GM23338 (cell line): ENCODE results near the gene ZNF222. TPM values are rescaled to one million over a fixed set of nuclear protein-coding genes. Genes with fewer than 3 reads are reported as not detected.

Source experiments
- ATAC-seq: fragments of 200-7000 bp; cut with Tn5 transposase; 3 replicates; pipeline ENCODE4 v1.9.1; 2020
- DNase-seq: peaks from one replicate; pipeline ENCODE4 v3.0.0-alpha.2; 2015; ENCODE audit warnings: low spot score
- H2AFZ ChIP-seq: fragments of 200-600 bp; sonication (generic); 2 replicates; pipeline ENCODE4 v1.8.0; 2016; ENCODE audit warnings: antibody characterized with exemption, mild to moderate bottlenecking, moderate library complexity
- H3F3A ChIP-seq: fragments of 200-600 bp; sonication (generic); replicated peaks from 2 replicates; pipeline ENCODE4 v1.8.0; 2017; ENCODE audit warnings: antibody characterized with exemption, mixed run types, low read depth
- H3K27ac ChIP-seq: fragments of 200-600 bp; sonication (generic); 2 replicates; pipeline ENCODE4 v1.6.1; 2016; ENCODE audit warnings: low read depth
- H3K27me3 ChIP-seq: fragments of 200-600 bp; sonication (generic); 2 replicates; pipeline ENCODE4 v1.8.0; 2016; ENCODE audit warnings: mild to moderate bottlenecking, mixed run types, moderate library complexity; ENCODE audit not compliant: insufficient read depth
- H3K36me3 ChIP-seq: fragments of 200-600 bp; sonication (generic); 2 replicates; pipeline ENCODE4 v1.8.0; 2016; ENCODE audit warnings: mild to moderate bottlenecking; ENCODE audit not compliant: insufficient read depth
- H3K4me1 ChIP-seq: fragments of 200-600 bp; sonication (generic); 2 replicates; pipeline ENCODE4 v1.8.0; 2016; ENCODE audit warnings: mild to moderate bottlenecking, moderate library complexity; ENCODE audit not compliant: insufficient read depth
- H3K4me2 ChIP-seq: fragments of 200-600 bp; sonication (generic); 2 replicates; pipeline ENCODE4 v1.7.1; 2017; ENCODE audit warnings: mixed run types
- H3K4me3 ChIP-seq: fragments of 200-600 bp; sonication (generic); 2 replicates; pipeline ENCODE4 v1.6.1; 2016; ENCODE audit warnings: mixed run types
- H3K79me2 ChIP-seq: fragments of 200-600 bp; sonication (generic); replicated peaks from 2 replicates; pipeline ENCODE4 v1.8.0; 2017; ENCODE audit warnings: mild to moderate bottlenecking; ENCODE audit not compliant: insufficient read depth
- H3K9me2 ChIP-seq: fragments of 200-600 bp; sonication (generic); 2 replicates; pipeline ENCODE4 v1.8.0; 2017; ENCODE audit not compliant: insufficient read depth
- H4K20me1 ChIP-seq: fragments of 200-600 bp; sonication (generic); replicated peaks from 2 replicates; pipeline ENCODE4 v1.8.0; 2017; ENCODE audit warnings: mild to moderate bottlenecking; ENCODE audit not compliant: insufficient read depth
- H3K27ac Mint-ChIP-seq: 2 replicates; pipeline ENCODE4 v1.8.0; 2020; ENCODE audit warnings: inconsistent platforms, mild to moderate bottlenecking, moderate library complexity, mixed read lengths
- H3K27me3 Mint-ChIP-seq: 3 replicates; pipeline ENCODE4 v1.8.0; 2022; ENCODE audit warnings: low read depth, mild to moderate bottlenecking, moderate library complexity, mixed read lengths, inconsistent platforms; ENCODE audit not compliant: insufficient read depth, poor library complexity
- H3K36me3 Mint-ChIP-seq: 3 replicates; pipeline ENCODE4 v1.8.0; 2021; ENCODE audit warnings: low read depth, mild to moderate bottlenecking, inconsistent platforms, moderate library complexity, mixed read lengths
- H3K4me1 Mint-ChIP-seq: 3 replicates; pipeline ENCODE4 v1.8.0; 2020; ENCODE audit warnings: mild to moderate bottlenecking, inconsistent platforms, mixed read lengths
- H3K4me3 Mint-ChIP-seq: 3 replicates; pipeline ENCODE4 v1.8.0; 2021; ENCODE audit warnings: moderate library complexity, mild to moderate bottlenecking, inconsistent platforms, mixed read lengths
- H3K9me3 Mint-ChIP-seq: 3 replicates; pipeline ENCODE4 v1.8.0; 2020; ENCODE audit warnings: moderate library complexity, mild to moderate bottlenecking, inconsistent platforms, mixed read lengths
- CREB1 ChIP-seq: fragments of 250-450 bp; sonication (Bioruptor Pico); IDR thresholded peaks from 2 replicates; pipeline ENCODE4 v1.5.0; 2020; ENCODE audit warnings: low read depth, mild to moderate bottlenecking, moderate library complexity
- CTCF ChIP-seq, 2 experiments: fragments of 200-600 bp in 1 of 2; sonication (generic) in 1 of 2; conservative IDR thresholded peaks; 2 replicates each; pipeline versions ENCODE4 v1.5.1 to v1.6.1; 2016 to 2017; ENCODE audit warnings: antibody characterized with exemption in 2 of 2, low read depth in 2 of 2, mild to moderate bottlenecking in 2 of 2, moderate library complexity in 1 of 2
- ETS1 ChIP-seq: IDR thresholded peaks from 2 replicates; pipeline ENCODE4 v1.6.1; 2016; ENCODE audit warnings: antibody characterized with exemption
- EZH2 ChIP-seq: fragments of 200-600 bp; sonication (generic); IDR thresholded peaks from one replicate; pipeline ENCODE4 v1.8.0; 2017; ENCODE audit warnings: antibody characterized with exemption, mild to moderate bottlenecking, low read depth; ENCODE audit not compliant: unreplicated experiment
- EZH2phosphoT487 ChIP-seq: fragments of 200-600 bp; sonication (generic); IDR thresholded peaks from one replicate; pipeline ENCODE4 v1.8.1; 2018; ENCODE audit warnings: antibody characterized with exemption; ENCODE audit not compliant: unreplicated experiment
- JUNB ChIP-seq: IDR thresholded peaks from one replicate; pipeline ENCODE4 v1.6.1; 2016; ENCODE audit warnings: antibody characterized with exemption; ENCODE audit not compliant: unreplicated experiment
- NANOG ChIP-seq: IDR thresholded peaks from 2 replicates; pipeline ENCODE4 v1.6.1; 2016; ENCODE audit warnings: antibody characterized with exemption, borderline replicate concordance
- POLR2AphosphoS5 ChIP-seq: IDR thresholded peaks from 2 replicates; pipeline ENCODE4 v1.6.1; 2016; ENCODE audit warnings: antibody characterized with exemption, low read depth
- REST ChIP-seq: IDR thresholded peaks from one replicate; pipeline ENCODE4 v1.6.1; 2018; ENCODE audit warnings: antibody characterized with exemption; ENCODE audit not compliant: unreplicated experiment
- STAT1 ChIP-seq: IDR thresholded peaks from one replicate; pipeline ENCODE4 v1.6.1; 2016; ENCODE audit warnings: antibody characterized with exemption; ENCODE audit not compliant: unreplicated experiment
- ZNF114 ChIP-seq: fragments of 250-450 bp; sonication (Bioruptor Pico); IDR thresholded peaks from 2 replicates; pipeline ENCODE4 v1.5.0; 2020; ENCODE audit warnings: mild to moderate bottlenecking, moderate library complexity
- ZNF331 ChIP-seq: fragments of 250-450 bp; sonication (Bioruptor Pico); IDR thresholded peaks from 2 replicates; pipeline ENCODE4 v1.5.0; 2020; ENCODE audit warnings: low read depth, mild to moderate bottlenecking, moderate library complexity
- ZNF462 ChIP-seq: fragments of 250-450 bp; sonication (Bioruptor Pico); IDR thresholded peaks from 2 replicates; pipeline ENCODE4 v1.5.0; 2020; ENCODE audit warnings: mild to moderate bottlenecking, moderate library complexity
- polyA plus RNA-seq: library from polyadenylated mRNA; unstranded; fragments of >200 nt; fragmentation: Nextera tagmentation; extraction: Ambion mirVana; gene quantifications from 2 replicates; pipeline ENCODE4 v1.2.1, GENCODE V29; 2016
- total RNA-seq: library from RNA; depleted of rRNA; stranded (reverse); fragments of >200 nt; shearing (Covaris generic); gene quantifications from 2 replicates; pipeline ENCODE4 v1.2.3, GENCODE V29; 2014

Gene ZNF222
- total and polyA plus RNA-seq, 2 experiments from 2014 or later = 2.3 to 2.6 TPM

- H3K9me3 Mint-ChIP-seq = peaks cover 15% of the 10 kb centered on the region
- H3F3A ChIP-seq = no peaks in the 10 kb centered on the region
- no peak overlapping the region for H3K27ac ChIP-seq
- H3K4me3 ChIP-seq = peak overlapping the region; percentile 64; the same call in 1 of the 2 replicates
- DNase-seq = no peak
- no peaks in the 10 kb centered on the region for H4K20me1 ChIP-seq
- H3K27me3 Mint-ChIP-seq = peaks cover 3% of the 10 kb centered on the region
- peaks cover under 1% of the 10 kb centered on the region; the same call in 2 of the 3 replicates for H3K36me3 Mint-ChIP-seq
- ATAC-seq = no peak
- peaks cover 8% of the 10 kb centered on the region; the same call in 1 of the 2 replicates for H3K79me2 ChIP-seq
- TF ChIP-seq CTCF (conservative IDR thresholded peaks at IDR 0.05; ENCODE audit: low read depth in 2 of 2) (no peak), EZH2phosphoT487 (no peak), ZNF331 (CRISPR knock-in tag) (no peak), ZNF114 (CRISPR knock-in tag) (no peak), REST (no peak), ZNF462 (CRISPR knock-in tag) (no peak), CREB1 (CRISPR knock-in tag) (no peak), NANOG (no peak), STAT1 (no peak), JUNB (no peak), ETS1 (no peak), EZH2 (no peak), POLR2AphosphoS5 (no peak)
- no peaks in the 10 kb centered on the region for H3K4me1 ChIP-seq
- H2AFZ ChIP-seq = no peak overlapping the region
- no peaks in the 10 kb centered on the region for H3K36me3 ChIP-seq
- no peaks in the 10 kb centered on the region for H3K4me1 Mint-ChIP-seq
- no peak overlapping the region for H3K27ac Mint-ChIP-seq
- H3K4me2 ChIP-seq = no peak overlapping the region
- H3K9me2 ChIP-seq = peaks cover 3% of the 10 kb centered on the region; the same call in 1 of the 2 replicates
- H3K27me3 ChIP-seq = no peaks in the 10 kb centered on the region
- peak overlapping the region; percentile 98; the same call in 2 of the 3 replicates for H3K4me3 Mint-ChIP-seq
Measured at GRCh38 chr19:43983544-43983911, 41.7 kb upstream of the ZNF222 start.
